Lower lobe of right lung (tissue), 2 donors: ENCODE measurements around the gene PRKN. TPM values are rescaled to one million over a fixed set of nuclear protein-coding genes. Genes with fewer than 3 reads are reported as not detected.

Experiments used
- ATAC-seq, 2 donors: fragments of 200-7000 bp; cut with Tn5 transposase; one replicate each; pipeline ENCODE4 v1.9.1; 2020 to 2022; ENCODE audit warnings: mild to moderate bottlenecking in 2 of 2, moderate library complexity in 2 of 2
- DNase-seq: peaks from one replicate; pipeline ENCODE4 v3.0.0-alpha.2; 2020
- H3K27ac ChIP-seq: fragments of 200-600 bp; one replicate; pipeline ENCODE4 v1.8.0; 2022
- H3K27me3 ChIP-seq: fragments of 200-600 bp; one replicate; pipeline ENCODE4 v1.8.0; 2022; ENCODE audit warnings: low read depth
- H3K36me3 ChIP-seq: fragments of 200-600 bp; one replicate; pipeline ENCODE4 v1.8.0; 2022; ENCODE audit warnings: mild to moderate bottlenecking
- H3K4me1 ChIP-seq: fragments of 200-600 bp; one replicate; pipeline ENCODE4 v1.8.0; 2022
- H3K4me3 ChIP-seq: fragments of 200-600 bp; one replicate; pipeline ENCODE4 v1.8.0; 2022; ENCODE audit warnings: mild to moderate bottlenecking
- H3K9me3 ChIP-seq: fragments of 200-600 bp; one replicate; pipeline ENCODE4 v1.8.0; 2022
- CTCF ChIP-seq: fragments of 200-600 bp; IDR thresholded peaks from one replicate; pipeline ENCODE4 v1.8.0; 2022; ENCODE audit warnings: antibody characterized with exemption, mild to moderate bottlenecking
- intact Hi-C: fragments of 100-400 bp; cut with DNase I; formaldehyde crosslinking; loops from one replicate; pipeline ENCODE4 v1.11.0; 2022
- total RNA-seq: library from RNA; stranded (reverse); fragmentation: NEBNext Ultra II Directional; extraction: Animal tissue kit (Norgen Biotek cat#: 25700); gene quantifications from one replicate; pipeline ENCODE4 v1.2.1, GENCODE V29; 2021
- donor health status: DM: no; HTN: yes; CAD: no; lungs with severe emphysema.

Gene PRKN
- total RNA-seq, 1 donor from 2014 or later: 6.1 TPM

DNA sequence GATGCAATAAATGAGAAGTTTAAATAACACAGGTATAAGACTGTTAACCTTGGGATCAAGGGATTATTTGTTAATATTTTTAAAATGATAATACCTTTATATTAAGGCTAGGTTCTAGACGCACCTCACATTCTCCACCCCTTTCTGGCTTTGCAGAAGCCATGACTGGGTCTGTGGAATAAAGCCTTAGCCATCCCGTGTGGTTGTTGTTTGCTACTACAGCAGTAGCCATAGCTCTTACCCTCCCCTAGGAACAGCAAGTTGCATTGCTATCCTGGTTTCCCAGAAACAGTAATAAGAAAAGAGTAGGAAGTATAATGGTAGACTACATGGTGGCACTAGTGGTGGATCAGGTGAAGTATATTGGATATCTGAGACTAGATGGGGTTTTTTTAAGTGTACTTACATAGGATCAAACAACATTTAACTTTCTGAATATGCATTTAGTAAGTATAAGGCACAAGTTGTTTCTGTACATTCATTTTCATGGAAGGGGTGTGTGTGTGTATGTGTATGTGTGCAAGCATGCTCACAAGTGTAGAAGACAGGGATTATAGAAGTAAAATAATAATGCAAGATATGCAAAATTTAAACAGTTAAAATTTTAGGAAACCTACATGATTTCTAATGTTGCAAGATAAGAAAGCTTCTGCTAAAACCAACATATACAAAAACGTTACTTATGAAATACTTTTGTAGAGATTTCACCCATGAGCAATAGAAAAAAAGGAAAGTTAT is 384.2 kb downstream of the PRKN start:
- ATAC-seq: no peak
- no peak for DNase-seq
- TF ChIP-seq CTCF: no peak
- Histone ChIP-seq H3K4me3 (no peak overlapping the region), H3K36me3 (no peaks in the 10 kb centered on the region), H3K9me3 (no peaks in the 10 kb centered on the region), H3K27ac (no peak overlapping the region), H3K27me3 (no peaks in the 10 kb centered on the region), H3K4me1 (no peaks in the 10 kb centered on the region)
- intact Hi-C loops: no loop called here

DNA sequence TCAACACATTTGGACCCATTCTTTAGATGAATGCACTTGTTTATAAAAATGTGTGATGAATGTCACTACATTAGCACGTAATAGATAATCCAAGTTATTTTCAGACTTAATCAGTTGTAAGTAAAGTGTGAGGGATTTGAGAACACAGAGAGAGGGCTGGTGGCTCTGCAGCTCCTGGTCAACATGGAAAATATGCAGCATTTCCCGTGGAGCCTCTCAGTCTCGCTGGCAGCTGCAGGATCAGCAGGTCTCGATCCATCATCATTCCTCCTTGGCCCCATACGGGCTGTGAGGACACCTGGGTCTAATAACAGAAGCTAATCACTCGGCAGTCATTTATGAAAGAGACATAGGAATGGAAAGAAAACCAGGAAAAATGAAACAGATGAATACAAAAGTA is 390.2 kb downstream of the PRKN start:
- Histone ChIP-seq H3K36me3 (no peaks in the 10 kb centered on the region), H3K9me3 (no peaks in the 10 kb centered on the region), H3K4me1 (no peaks in the 10 kb centered on the region), H3K27ac (no peak overlapping the region), H3K4me3 (no peak overlapping the region), H3K27me3 (no peaks in the 10 kb centered on the region)
- TF ChIP-seq CTCF: no peak
- DNase-seq (no peak), ATAC-seq (no peak)
- intact Hi-C loops: no loop called here

DNA sequence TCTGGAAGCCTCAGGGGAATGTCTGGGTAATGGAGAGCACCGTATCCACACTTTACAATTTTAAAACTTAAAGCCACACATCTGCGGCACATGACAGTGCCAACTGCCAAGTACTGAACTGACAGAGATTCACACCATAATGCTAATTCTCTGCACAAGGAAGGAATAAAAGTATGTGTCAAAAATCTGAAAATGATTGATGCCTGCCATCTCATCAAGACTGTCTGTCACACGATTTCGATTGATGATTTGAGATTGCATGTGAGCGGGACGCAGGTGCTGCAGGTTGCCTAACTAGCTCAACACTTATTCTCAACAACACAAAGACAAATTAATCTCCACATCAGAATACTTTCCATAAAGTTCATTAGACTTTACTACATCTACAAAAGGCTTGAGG is 391.2 kb downstream of the PRKN start:
- DNase-seq: no peak
- intact Hi-C loops: no loop called here

DNA sequence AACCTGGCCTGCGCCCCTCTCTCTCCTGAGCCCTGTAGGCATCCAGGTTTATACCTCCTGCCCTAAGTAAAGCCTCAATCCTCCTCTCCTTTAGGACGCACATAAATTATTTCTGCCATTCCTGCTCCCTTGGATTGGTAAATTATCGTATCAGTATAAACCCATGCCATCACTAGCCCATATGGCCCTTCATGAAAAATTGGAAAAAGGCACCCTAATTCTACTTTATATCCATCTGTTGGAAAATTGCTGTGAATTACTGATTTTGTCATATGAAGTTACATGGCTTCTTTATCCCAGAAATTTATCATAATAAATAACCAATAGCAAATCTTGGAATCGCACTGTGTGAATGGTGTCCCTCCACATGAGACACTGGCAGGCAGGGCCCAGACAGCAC is 395.2 kb downstream of the PRKN start:
- no peak overlapping the region for H3K4me3 ChIP-seq
- ATAC-seq (no peak), DNase-seq (no peak)
- intact Hi-C loops: no loop called here
- no peak for TF ChIP-seq CTCF
- no peak overlapping the region for H3K27ac ChIP-seq
- no peaks in the 10 kb centered on the region for H3K9me3 ChIP-seq
- H3K4me1 ChIP-seq: no peaks in the 10 kb centered on the region
- no peaks in the 10 kb centered on the region for H3K27me3 ChIP-seq
- H3K36me3 ChIP-seq: no peaks in the 10 kb centered on the region

More for the DNA sequence above, 391.2 kb downstream of the PRKN start:
- Histone ChIP-seq H3K4me1 (no peaks in the 10 kb centered on the region), H3K27ac (no peak overlapping the region), H3K4me3 (no peak overlapping the region), H3K9me3 (no peaks in the 10 kb centered on the region), H3K27me3 (no peaks in the 10 kb centered on the region), H3K36me3 (no peaks in the 10 kb centered on the region)
- TF ChIP-seq CTCF: no peak
- ATAC-seq: no peak

DNA sequence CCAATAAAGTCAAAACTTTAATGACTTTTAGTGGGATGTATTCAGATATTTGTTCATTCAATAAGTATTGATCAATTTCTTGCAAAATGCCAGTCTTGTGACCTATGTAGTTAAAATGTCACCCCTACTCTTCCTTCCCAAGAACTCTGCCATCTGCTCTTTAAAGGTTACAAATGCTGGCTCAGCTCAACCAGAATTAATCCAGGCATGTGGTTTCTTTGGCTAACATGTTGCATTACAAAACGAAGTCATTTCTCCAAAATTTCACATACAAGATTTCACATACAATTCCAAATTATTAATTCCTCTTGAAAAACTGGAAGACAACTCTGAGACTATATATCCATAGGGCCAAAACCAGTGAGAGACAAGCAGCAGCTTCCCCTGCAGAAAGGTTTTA is 395.7 kb downstream of the PRKN start:
- no peak for DNase-seq
- Histone ChIP-seq H3K9me3 (no peaks in the 10 kb centered on the region), H3K36me3 (no peaks in the 10 kb centered on the region), H3K4me1 (no peaks in the 10 kb centered on the region), H3K4me3 (no peak overlapping the region), H3K27ac (no peak overlapping the region), H3K27me3 (no peaks in the 10 kb centered on the region)
- intact Hi-C loops: no loop called here
- TF ChIP-seq CTCF: no peak
- no peak for ATAC-seq
